Gastrocnemius medialis (tissue), 4 donors: ENCODE data around the gene MFAP4. TPM values are rescaled to one million over a fixed set of nuclear protein-coding genes. Genes with fewer than 3 reads are reported as not detected.
A peak's percentile ranks its signal among the peaks of the same experiment; 100 is the strongest.

Experiments used
- ATAC-seq, 2 donors: fragments of 150-250 bp; one replicate each; pipeline ENCODE4 v1.9.1; 2016
- DNase-seq, 2 donors: peaks; one replicate each; pipeline ENCODE4 v3.0.0-alpha.2; 2019
- H3K27ac ChIP-seq, 4 donors: fragments of 200-600 bp; sonication (generic); 1 replicate in 1 of 4; 2 replicates in 3 of 4; pipeline ENCODE4 v1.5.1; 2016 to 2018; ENCODE audit warnings: mild to moderate bottlenecking in 2 of 4, moderate library complexity in 1 of 4
- H3K27me3 ChIP-seq, 3 donors: fragments of 200-600 bp; sonication (generic) in 2 of 3; 1 replicate in 1 of 3; 2 replicates in 2 of 3; pipeline versions ENCODE4 v1.5.1 to v1.6.0; 2016 to 2019; ENCODE audit warnings: mild to moderate bottlenecking in 1 of 3, moderate library complexity in 1 of 3
- H3K36me3 ChIP-seq, 2 donors: fragments of 200-600 bp; sonication (generic) in 1 of 2; one replicate each; pipeline ENCODE4 v1.5.1; 2017 to 2018
- H3K4me1 ChIP-seq, 2 donors: fragments of 200-600 bp; sonication (generic) in 1 of 2; one replicate each; pipeline ENCODE4 v1.5.1; 2016 to 2017; ENCODE audit warnings: mild to moderate bottlenecking in 2 of 2
- H3K4me3 ChIP-seq, 4 donors: fragments of 200-600 bp; sonication (generic) in 3 of 4; 1 replicate in 1 of 4; 2 replicates in 3 of 4; pipeline ENCODE4 v1.5.1; 2016 to 2019; ENCODE audit warnings: mild to moderate bottlenecking in 2 of 4
- H3K9me3 ChIP-seq, 3 donors: fragments of 200-600 bp; sonication (generic) in 2 of 3; 1 replicate in 1 of 3; 2 replicates in 2 of 3; pipeline ENCODE4 v1.5.1; 2016 to 2019
- CTCF ChIP-seq, 5 experiments: fragments of 450-650 bp in 3 of 5; fragments of 200-600 bp in 2 of 5; sonication (generic) in 2 of 5; IDR thresholded peaks in 4 of 5; conservative IDR thresholded peaks in 1 of 5; 1 replicate in 4 of 5; 2 replicates in 1 of 5; pipeline ENCODE4 v1.5.1; 2016 to 2019; ENCODE audit warnings: antibody characterized with exemption in 5 of 5, mild to moderate bottlenecking in 3 of 5, moderate library complexity in 3 of 5
- POLR2A ChIP-seq, 2 donors: fragments of 450-650 bp; IDR thresholded peaks; one replicate each; pipeline ENCODE4 v1.6.1; 2017; ENCODE audit warnings: antibody characterized with exemption in 2 of 2, mild to moderate bottlenecking in 2 of 2, moderate library complexity in 2 of 2
- in situ Hi-C, 4 donors: fragments of 200-750 bp; cut with MboI; loops; one replicate each; pipeline versions ENCODE4 v1.15.0 to v1.8.0; 2017; ENCODE audit warnings: low sequenced_read_pairs in 4 of 4
- intact Hi-C: fragments of 100-400 bp; cut with DNase I; formaldehyde crosslinking; loops from one replicate; pipeline ENCODE4 v1.15.1; 2023; ENCODE audit warnings: low total_unique reads
- total RNA-seq, 4 donors: library from RNA; depleted of rRNA; stranded (reverse); fragments of >200 nt; gene quantifications; one replicate each; pipeline versions ENCODE4 v1.1.0 to v1.2.3, GENCODE V29; 2016

MFAP4 gene
- total RNA-seq, 4 donors from 2014 or later = 11.0 to 22.7 (median 14.8) TPM

- H3K27ac ChIP-seq = peak overlapping the region in 1 of 4 donors; percentile 11
- intact Hi-C loops (no loop called here), in situ Hi-C loops (no loop called here)
- no peaks in the 10 kb centered on the region for H3K9me3 ChIP-seq
- peaks cover 0 to 4% of the 10 kb centered on the region in 2 donors for H3K4me1 ChIP-seq
- TF ChIP-seq CTCF (IDR thresholded peaks at IDR 0.05 in 4 of 5, conservative IDR thresholded peaks at IDR 0.05 in 1 of 5) = no peak
- no peak for TF ChIP-seq POLR2A (IDR thresholded peaks at IDR 0.05)
- DNase-seq = peak; percentile 47 to 48
- peak; percentile 50 to 61 for ATAC-seq
- H3K36me3 ChIP-seq = no peaks in the 10 kb centered on the region
- no peaks in the 10 kb centered on the region for H3K27me3 ChIP-seq
- H3K4me3 ChIP-seq = no peak overlapping the region
These were observed 11.6 kb upstream of the MFAP4 start for GRCh38 chr17:19398301-19399181.

- DNase-seq (no peak), ATAC-seq (no peak)
- Histone ChIP-seq H3K9me3 (no peaks in the 10 kb centered on the region), H3K4me3 (no peak overlapping the region), H3K27ac (peak overlapping the region in 1 of 4 donors; percentile 42), H3K27me3 (no peaks in the 10 kb centered on the region), H3K4me1 (peaks cover 0 to 4% of the 10 kb centered on the region in 2 donors), H3K36me3 (no peaks in the 10 kb centered on the region)
- intact Hi-C loops = no loop called here
- in situ Hi-C loops = no loop called here
- TF ChIP-seq POLR2A (IDR thresholded peaks at IDR 0.05) (no peak), CTCF (IDR thresholded peaks at IDR 0.05 in 4 of 5, conservative IDR thresholded peaks at IDR 0.05 in 1 of 5) (no peak)
These were observed 10.6 kb upstream of the MFAP4 start for GRCh38 chr17:19397556-19398041.

- intact Hi-C loops = no loop called here
- Histone ChIP-seq H3K9me3 (no peaks in the 10 kb centered on the region), H3K27ac (no peak overlapping the region), H3K36me3 (no peaks in the 10 kb centered on the region), H3K27me3 (no peaks in the 10 kb centered on the region), H3K4me3 (no peak overlapping the region), H3K4me1 (peaks cover 2 to 13% of the 10 kb centered on the region in 2 donors)
- TF ChIP-seq POLR2A (IDR thresholded peaks at IDR 0.05) (no peak), CTCF (IDR thresholded peaks at IDR 0.05 in 4 of 5, conservative IDR thresholded peaks at IDR 0.05 in 1 of 5) (no peak)
- DNase-seq = no peak
- in situ Hi-C loops = no loop called here
- ATAC-seq = no peak
These were observed 5.3 kb upstream of the MFAP4 start for GRCh38 chr17:19392303-19392702.

GRCh38 chr17:19391432-19391831, 4.4 kb upstream of the MFAP4 start:
- TF ChIP-seq CTCF (IDR thresholded peaks at IDR 0.05 in 4 of 5, conservative IDR thresholded peaks at IDR 0.05 in 1 of 5) = no peak
- TF ChIP-seq POLR2A (IDR thresholded peaks at IDR 0.05) = no peak
- intact Hi-C loops (no loop called here), in situ Hi-C loops (no loop called here)
- H3K4me1 ChIP-seq = peaks cover 5 to 22% of the 10 kb centered on the region in 2 donors
- no peaks in the 10 kb centered on the region for H3K27me3 ChIP-seq
- no peak overlapping the region for H3K4me3 ChIP-seq
- ATAC-seq = no peak
- no peaks in the 10 kb centered on the region for H3K9me3 ChIP-seq
- no peak for DNase-seq
- H3K36me3 ChIP-seq = no peaks in the 10 kb centered on the region
- H3K27ac ChIP-seq = no peak overlapping the region
